Kidney glomerular epithelial cell (primary cell): ENCODE results near the gene BSG.

Experiments
- DNase-seq: peaks from one replicate; lab custom pipeline; 2025; lab: John Stamatoyannopoulos, UW

Gene BSG

DNA sequence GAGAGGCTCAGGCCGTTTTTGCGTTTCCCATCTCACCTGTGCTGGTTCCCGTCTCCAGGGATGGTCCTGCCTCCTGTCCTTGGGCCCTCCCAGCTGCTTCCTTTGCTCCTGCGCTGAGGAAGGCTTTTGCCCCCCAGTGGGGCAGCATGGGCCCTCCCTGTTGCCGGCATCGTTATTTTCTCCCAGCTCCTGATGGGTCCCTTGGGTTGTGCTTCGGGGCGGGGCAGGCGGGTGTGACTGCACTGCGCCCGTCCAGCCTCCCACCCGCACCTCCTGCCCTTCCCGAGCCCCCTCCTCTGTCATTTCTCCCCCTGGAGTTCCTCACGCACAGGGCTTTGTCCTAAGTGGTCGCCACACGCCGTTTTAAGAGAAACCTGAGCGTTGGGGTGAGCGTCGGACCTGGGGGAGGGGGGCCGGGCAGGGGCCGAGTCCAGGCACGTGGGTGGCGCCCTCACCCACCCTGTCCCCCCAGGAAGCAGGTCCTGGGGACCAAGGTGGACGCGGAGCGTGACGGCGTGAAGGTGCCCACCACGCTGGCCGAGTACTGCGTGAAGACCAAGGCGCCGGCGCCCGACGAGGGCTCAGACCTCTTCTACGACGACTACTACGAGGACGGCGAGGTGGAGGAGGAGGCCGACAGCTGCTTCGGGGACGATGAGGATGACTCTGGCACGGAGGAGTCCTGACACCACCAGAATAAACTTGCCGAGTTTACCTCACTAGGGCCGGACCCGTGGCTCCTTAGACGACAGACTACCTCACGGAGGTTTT, 31.3 kb upstream of the BSG start:
- DNase-seq, result no peak

- no peak for DNase-seq
Observed at GRCh38 chr19:541699-542098, 30.7 kb upstream of the BSG start.

DNA sequence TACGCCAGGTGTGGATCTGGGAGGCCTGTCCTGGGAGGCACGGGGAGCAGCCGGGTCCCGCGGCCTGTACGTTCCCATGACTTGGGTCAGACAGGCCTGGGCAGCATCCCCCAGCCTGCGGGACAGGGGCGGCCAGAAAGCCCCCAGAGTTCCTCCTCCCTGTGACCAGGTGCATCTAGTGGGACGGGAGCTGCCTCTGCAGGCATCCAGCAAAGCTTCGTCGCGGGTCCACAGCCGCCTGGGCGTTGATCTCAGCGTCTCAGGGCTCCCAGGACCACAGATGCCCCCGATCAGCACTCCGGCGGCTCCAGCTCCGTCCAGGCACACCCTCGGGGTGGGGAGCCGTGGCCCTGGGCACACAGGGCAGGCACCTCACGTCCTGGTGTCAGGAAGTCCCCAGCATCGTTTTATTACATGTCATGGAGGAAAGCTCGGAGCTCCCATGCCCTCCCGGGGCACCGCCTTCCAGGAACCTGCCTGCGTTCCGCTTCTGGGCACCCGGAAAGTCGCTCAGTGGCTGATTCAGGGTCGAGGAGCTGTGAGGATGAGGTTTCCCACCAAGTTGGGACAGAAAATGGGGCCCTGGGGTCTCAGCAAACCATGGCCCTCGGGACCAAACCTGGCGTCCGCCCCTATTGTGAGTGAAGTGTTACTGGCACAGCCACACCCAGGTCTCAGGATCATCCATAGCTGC, 30.1 kb upstream of the BSG start:
- no peak for DNase-seq

DNA sequence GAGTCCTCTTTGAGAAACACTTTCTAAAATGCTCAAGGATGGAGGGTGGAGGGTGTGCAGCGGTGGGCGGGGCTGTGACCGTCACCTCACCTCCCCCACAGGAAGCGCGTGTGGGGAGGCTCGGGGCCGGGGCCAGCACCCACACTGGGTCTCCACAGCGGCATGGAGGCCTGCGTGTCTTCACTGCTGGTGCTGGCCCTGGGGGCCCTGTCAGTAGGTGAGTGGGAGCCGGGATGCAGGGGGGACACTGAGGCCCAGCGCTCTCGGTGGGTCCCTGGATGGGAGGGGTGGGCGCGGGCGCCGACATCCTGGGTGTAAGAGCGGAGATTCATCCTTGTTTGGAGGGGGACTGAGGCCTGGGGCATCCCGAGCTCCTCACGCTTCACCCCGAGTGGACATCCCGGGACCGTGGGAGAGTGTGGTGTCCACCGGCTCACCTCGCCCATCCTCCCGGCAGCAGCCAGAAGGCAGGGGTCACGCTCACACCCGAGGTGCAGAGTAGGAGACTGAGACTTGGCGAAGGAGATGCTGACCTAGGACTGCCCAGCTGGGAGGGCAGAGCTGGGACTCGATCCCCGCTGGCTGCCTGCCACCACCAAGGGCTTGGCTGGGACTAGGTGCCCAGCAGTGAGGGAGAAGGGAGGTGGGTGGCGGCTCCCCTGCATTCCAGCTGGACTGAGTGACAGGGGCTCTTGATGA, 28.3 kb upstream of the BSG start, which contains the start of gene GZMM:
Gene GZMM (plus strand): TSS at position 144 of the 699 bp plus-strand sequence. CDS start 19 bp downstream, at position 163.
- DNase-seq, result no peak

GRCh38 chr19:547117-547516, 25.3 kb upstream of the BSG start:
- no peak for DNase-seq

DNA sequence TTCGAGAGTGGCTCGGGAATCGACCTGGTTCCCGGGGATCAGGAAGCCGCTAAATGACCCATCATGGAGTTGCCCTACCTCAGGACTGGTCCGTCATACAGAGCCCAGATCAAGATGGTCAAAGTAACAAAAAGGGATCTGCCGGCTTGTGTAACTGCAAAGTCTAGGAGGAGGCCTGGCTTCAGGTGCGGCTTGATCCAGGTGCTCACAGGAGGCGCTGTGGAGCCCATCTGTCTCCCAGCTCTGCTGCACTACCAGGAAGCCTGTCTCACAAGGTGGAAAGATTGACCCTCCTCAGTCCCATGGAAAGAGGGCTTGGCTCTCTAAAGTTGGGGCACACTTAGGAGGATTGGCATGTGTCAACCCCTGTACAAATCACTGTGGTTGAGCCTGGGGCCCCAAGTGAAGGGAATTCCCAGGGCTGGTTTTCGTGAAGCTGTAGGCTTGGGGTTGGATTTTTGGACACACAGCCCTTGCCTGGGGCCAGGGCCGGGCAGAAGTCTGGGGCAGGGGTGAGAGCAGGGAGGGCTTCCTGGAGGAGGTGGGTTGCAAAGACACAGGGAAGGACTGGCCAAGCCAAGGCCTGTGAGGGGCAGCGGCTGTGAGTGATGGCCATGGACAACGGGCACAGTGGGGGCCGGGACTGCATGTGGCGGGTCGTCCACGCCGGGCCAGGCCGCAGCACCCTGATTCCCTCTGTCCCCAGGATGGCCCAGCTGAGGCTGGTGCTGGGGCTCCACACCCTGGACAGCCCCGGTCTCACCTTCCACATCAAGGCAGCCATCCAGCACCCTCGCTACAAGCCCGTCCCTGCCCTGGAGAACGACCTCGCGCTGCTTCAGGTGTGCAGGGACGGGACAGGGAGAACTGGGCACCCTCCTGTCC, 24.3 kb upstream of the BSG start:
- no peak for DNase-seq

GRCh38 chr19:548886-549830, 23.2 kb upstream of the BSG start:
- no peak for DNase-seq

DNA sequence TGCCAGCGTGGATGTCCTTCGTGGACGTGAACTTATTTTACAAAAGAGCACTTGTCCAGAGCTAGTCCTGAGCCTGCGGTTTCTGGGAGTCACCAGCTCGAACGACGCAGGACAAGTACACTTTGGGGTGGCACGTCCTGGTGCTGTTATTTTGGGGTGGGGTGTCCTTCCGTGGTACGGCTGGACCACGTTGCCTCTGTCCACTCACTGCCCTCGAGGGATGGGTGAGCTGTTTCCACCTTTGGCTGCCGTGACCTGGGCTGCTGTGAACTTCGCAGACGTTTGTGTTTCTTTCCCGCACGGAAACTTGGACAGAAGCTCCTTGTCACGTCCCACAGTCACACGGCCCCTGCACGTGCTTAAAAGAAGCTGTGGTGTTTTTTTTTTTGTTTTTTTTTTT, 17.6 kb upstream of the BSG start:
- DNase-seq, result no peak

DNA sequence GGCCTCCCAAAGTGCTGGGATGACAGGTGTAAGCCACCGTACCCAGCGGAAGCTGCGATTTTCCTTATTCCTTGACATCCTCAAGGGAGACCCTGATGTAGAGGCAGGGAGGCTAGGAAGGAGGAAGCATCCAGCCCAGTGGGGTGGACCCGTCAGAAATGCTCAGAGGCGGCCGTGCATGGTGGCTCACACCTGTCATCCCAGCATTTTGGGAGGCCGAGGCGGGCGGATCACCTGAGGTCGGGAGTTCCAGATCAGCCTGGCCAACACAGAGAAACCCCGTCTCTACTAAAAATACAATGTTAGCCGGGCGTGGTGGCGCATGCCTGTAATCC, 17.0 kb upstream of the BSG start:
- no peak for DNase-seq

- no peak for DNase-seq
Observed at GRCh38 chr19:556611-557382, 15.6 kb upstream of the BSG start.

DNA sequence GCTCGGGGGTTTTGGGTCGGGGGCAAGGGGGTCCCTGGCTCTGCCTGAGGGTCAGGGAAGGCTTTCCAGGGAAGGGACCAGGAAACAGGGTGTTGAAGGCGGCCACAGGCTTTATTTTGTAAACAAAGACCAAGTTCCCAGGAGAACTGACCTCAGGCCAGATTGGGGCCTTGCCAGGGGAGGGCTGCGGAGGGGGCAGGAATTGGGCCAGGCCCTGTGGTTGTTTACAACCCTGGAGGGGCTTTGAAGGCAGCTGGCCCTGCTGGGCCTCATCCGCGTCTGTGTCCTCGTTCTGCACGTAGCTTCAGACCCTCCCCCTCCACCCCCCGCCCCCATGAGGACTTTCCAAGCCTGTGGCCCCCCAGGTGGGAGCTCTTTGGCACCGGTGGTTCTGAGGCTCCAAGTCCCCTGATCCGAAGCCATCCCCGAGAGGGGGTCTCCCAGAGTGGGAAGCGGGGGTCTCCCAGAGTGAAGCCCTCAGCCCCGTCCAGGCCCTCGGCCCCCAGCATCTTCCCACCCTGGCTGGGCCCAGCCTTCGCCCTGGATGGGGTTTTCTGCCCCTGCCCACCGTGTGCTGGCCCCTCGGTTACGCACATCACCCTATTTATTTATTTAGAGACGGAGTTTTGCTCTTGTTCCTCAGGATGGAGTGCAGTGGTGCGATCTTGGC, 13.5 kb upstream of the BSG start:
- no peak for DNase-seq

DNA sequence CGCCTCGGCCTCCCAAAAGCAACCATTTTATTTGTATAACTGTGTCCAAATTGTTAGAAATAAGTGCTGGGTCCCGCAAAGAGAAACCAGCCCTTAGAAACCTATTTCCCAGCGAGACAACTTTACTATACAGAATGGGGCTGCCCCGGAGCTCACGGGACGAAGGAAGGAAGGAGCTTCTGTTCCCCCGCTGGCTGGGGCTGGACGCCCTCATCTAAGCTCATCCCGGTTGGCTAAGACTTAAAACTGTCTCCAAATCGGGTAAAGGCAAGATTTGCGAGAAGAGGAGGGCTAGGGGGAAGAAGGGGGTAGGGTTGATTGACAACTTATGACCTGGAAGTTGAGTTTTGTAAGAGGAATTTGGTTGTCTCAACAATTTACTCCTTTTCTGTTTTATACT, 12.3 kb upstream of the BSG start:
- no peak for DNase-seq

DNA sequence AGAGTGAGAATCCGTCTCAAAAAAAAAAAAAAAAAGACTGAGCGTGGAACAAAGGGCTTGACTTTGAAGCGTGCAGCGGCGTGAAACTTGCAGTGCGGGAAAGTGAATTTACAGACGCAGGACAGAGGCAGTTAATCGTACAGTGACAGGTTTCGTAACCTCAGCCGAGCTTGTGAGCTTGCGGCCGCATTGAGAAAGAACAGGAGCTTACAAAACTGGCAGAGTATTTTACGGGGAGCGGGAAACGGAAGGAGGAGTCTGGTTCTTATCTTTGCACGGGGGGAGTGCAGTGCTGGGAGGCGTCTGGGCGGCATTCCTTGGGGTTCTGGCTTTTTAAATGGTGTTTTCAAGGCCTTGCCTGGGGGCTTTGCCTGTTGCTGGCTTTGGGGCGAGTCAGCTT, 6.0 kb upstream of the BSG start:
- DNase-seq, result no peak

GRCh38 chr19:566844-567243, 5.6 kb upstream of the BSG start:
- DNase-seq, result no peak

GRCh38 chr19:567296-567900, 5.0 kb upstream of the BSG start:
- no peak for DNase-seq

- no peak for DNase-seq
Observed at GRCh38 chr19:570251-570686, 2.1 kb upstream of the BSG start.

DNA sequence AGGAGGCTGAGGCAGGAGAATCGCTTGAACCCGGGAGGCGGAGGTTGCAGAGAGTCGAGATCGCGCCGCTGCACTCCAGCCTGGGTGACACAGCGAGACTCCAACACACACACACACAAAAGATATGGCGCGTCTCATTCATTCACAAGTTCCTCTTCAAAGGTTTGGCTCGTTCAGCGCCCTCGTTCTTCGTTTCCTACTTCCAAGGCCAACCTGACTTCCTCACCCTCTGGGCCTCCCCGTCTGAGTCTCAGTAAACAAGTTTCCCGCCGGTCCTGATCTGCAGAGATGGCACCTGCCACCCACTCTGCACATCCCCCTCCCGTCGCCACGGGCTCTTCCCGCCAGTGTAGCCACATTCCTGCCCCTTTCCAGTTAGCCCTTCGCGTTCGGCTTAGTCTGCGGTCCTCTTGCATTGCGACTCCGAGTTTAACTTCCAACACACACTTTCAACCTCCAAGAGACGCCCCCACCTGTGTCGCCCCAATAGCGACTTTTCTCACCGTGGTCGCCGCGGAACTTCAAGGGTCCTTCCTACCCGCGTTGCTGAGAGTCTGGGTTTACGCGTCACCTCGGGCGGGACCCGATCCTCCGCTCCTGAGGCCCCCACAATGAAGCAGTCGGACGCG, 1.3 kb upstream of the BSG start:
- DNase-seq, result no peak

- DNase-seq, result no peak
Observed at GRCh38 chr19:571566-571974, 826 bp upstream of the BSG start.
